Body of pancreas (tissue), 4 donors: ENCODE data around the gene PACSIN2.

ENCODE experiments used
- POLR2A ChIP-seq, 3 donors: fragments of 450-650 bp; IDR thresholded peaks; one replicate each; pipeline ENCODE4 v1.6.1; 2016; ENCODE audit warnings: antibody characterized with exemption in 3 of 3, mild to moderate bottlenecking in 2 of 3
- TF ChIP-seq, protein P1 (sequence below), 7 experiments: fragments of 450-650 bp in 4 of 7; fragments of 200-600 bp in 3 of 7; sonication (generic) in 3 of 7; IDR thresholded peaks; one replicate each; pipeline ENCODE4 v1.5.1; 2016 to 2019; ENCODE audit warnings: antibody characterized with exemption in 7 of 7

DNA sequence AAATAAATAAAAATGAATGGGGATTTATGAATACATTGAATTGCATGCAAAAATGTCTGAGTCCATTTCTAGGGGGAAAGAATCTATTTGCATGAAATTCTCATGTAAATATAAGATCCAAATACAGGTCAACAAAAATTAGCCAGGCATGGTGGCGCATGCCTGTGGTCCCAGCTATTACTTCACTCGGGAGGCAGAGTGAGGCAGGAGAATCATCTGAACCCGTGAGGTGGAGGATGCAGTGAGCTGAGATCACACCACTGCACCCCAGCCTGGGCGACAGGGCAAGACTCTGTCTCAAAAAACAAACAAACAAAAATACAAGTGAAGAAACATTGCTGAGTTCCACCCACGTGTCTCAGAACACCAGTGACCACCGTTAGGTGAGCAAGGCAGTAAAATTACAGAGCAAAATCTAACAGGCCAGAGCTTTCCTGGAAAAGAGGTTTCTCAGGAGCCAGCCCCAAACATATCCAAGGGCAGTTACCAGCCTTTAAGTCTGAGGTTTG lies 17.3 kb downstream of the PACSIN2 start:
- TF ChIP-seq, protein P1, sequence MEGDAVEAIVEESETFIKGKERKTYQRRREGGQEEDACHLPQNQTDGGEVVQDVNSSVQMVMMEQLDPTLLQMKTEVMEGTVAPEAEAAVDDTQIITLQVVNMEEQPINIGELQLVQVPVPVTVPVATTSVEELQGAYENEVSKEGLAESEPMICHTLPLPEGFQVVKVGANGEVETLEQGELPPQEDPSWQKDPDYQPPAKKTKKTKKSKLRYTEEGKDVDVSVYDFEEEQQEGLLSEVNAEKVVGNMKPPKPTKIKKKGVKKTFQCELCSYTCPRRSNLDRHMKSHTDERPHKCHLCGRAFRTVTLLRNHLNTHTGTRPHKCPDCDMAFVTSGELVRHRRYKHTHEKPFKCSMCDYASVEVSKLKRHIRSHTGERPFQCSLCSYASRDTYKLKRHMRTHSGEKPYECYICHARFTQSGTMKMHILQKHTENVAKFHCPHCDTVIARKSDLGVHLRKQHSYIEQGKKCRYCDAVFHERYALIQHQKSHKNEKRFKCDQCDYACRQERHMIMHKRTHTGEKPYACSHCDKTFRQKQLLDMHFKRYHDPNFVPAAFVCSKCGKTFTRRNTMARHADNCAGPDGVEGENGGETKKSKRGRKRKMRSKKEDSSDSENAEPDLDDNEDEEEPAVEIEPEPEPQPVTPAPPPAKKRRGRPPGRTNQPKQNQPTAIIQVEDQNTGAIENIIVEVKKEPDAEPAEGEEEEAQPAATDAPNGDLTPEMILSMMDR (IDR thresholded peaks at IDR 0.05) = no peak
- no peak for TF ChIP-seq POLR2A (IDR thresholded peaks at IDR 0.05)
